NCI-H1417 (cell line): Measurements from ENCODE around the gene NDRG4.

ENCODE experiments used
- DNase-seq, 3 experiments: peaks; one replicate each; lab custom pipeline; 2025; lab: John Stamatoyannopoulos, UW

The NDRG4 gene

GRCh38 chr16:58541711-58542110 lies 41.8 kb downstream of the NDRG4 start:
- no peak for DNase-seq

GRCh38 chr16:58542291-58542690 lies 42.3 kb downstream of the NDRG4 start:
- no peak for DNase-seq

- no peak for DNase-seq
Measured at GRCh38 chr16:58543685-58544084, 43.7 kb downstream of the NDRG4 start.

GRCh38 chr16:58548378-58548777 lies 48.4 kb downstream of the NDRG4 start:
- no peak for DNase-seq

- DNase-seq = no peak
Measured at GRCh38 chr16:58551496-58551895, 51.6 kb downstream of the NDRG4 start.

- DNase-seq = no peak
Measured at GRCh38 chr16:58556678-58557077, 56.7 kb downstream of the NDRG4 start.
